ENCODE data around the gene ARMS2. TPM values are rescaled to one million over a fixed set of nuclear protein-coding genes. Genes with fewer than 3 reads are reported as not detected.

Gene ARMS2
- total RNA-seq, 1 experiment from 2014 or later = not detected

- TF ChIP-seq MAX (CRISPR knock-in tag; IDR thresholded peaks at IDR 0.05) (no peak), NR1H2 (CRISPR knock-in tag; IDR thresholded peaks at IDR 0.05) (no peak), JUN (CRISPR knock-in tag; IDR thresholded peaks at IDR 0.05) (no peak), ZBTB43 (CRISPR knock-in tag; IDR thresholded peaks at IDR 0.05) (no peak), NR2C2 (CRISPR knock-in tag; IDR thresholded peaks at IDR 0.05) (no peak)
These were observed 13.2 kb downstream of the ARMS2 start (continued) for GRCh38 chr10:122467701-122468100.

GRCh38 chr10:122468307-122468925 is 14.0 kb downstream of the ARMS2 start:
- POLR2A ChIA-PET = no interaction called here
- H3K4me3 Mint-ChIP-seq = no peak overlapping the region
- TF ChIP-seq NR2C2 (CRISPR knock-in tag; IDR thresholded peaks at IDR 0.05) = no peak
- no peak for TF ChIP-seq ZNF138 (CRISPR knock-in tag; conservative IDR thresholded peaks at IDR 0.05)
- no peak for TF ChIP-seq OVOL2 (CRISPR knock-in tag; IDR thresholded peaks at IDR 0.05; ENCODE audit: borderline replicate concordance)
- no peak for TF ChIP-seq ZBTB21 (CRISPR knock-in tag; IDR thresholded peaks at IDR 0.05; ENCODE audit: borderline replicate concordance)
- TF ChIP-seq CDX4 (CRISPR knock-in tag; IDR thresholded peaks at IDR 0.05; ENCODE audit: borderline replicate concordance) = no peak
- TF ChIP-seq ZNF317 (CRISPR knock-in tag; IDR thresholded peaks at IDR 0.05; ENCODE audit: borderline replicate concordance, low read depth) = no peak
- no peaks in the 10 kb centered on the region for H3K36me3 Mint-ChIP-seq
- peaks cover 21% of the 10 kb centered on the region for H3K27me3 Mint-ChIP-seq (ENCODE audit: low read depth)
- H3K27ac Mint-ChIP-seq = no peak overlapping the region
- no peak for DNase-seq (ENCODE audit: low spot score)
- CTCF ChIA-PET = no interaction called here
- H3K9me3 Mint-ChIP-seq = no peaks in the 10 kb centered on the region
- ATAC-seq = no peak
- H3K4me1 Mint-ChIP-seq = peaks cover 9% of the 10 kb centered on the region

GRCh38 chr10:122468926-122469781 is 14.7 kb downstream of the ARMS2 start:
- POLR2A ChIA-PET = no interaction called here
- CTCF ChIA-PET = interaction anchor here (0.9 to 1.1 kb wide), 2 partner anchors 15 to 170 kb away, joined by 3 to 4 read pairs; no protein-coding TSS in a partner anchor
- Mint-ChIP-seq H3K9me3 (no peaks in the 10 kb centered on the region), H3K4me3 (no peak overlapping the region), H3K27ac (no peak overlapping the region), H3K36me3 (no peaks in the 10 kb centered on the region), H3K27me3 (ENCODE audit: low read depth) (peaks cover 13% of the 10 kb centered on the region), H3K4me1 (peaks cover 10% of the 10 kb centered on the region)
- ATAC-seq (no peak), DNase-seq (ENCODE audit: low spot score) (no peak)
- TF ChIP-seq ZNF317 (CRISPR knock-in tag; IDR thresholded peaks at IDR 0.05; ENCODE audit: borderline replicate concordance, low read depth) (no peak), OVOL2 (CRISPR knock-in tag; IDR thresholded peaks at IDR 0.05; ENCODE audit: borderline replicate concordance) (no peak), IRF2 (CRISPR knock-in tag; IDR thresholded peaks at IDR 0.05; ENCODE audit: borderline replicate concordance, low read depth) (no peak), ZBTB43 (CRISPR knock-in tag; IDR thresholded peaks at IDR 0.05) (no peak), USF2 (CRISPR knock-in tag; IDR thresholded peaks at IDR 0.05) (no peak), GTF2I (CRISPR knock-in tag; conservative IDR thresholded peaks at IDR 0.05) (no peak), ZNF425 (CRISPR knock-in tag; conservative IDR thresholded peaks at IDR 0.05) (no peak), MAX (CRISPR knock-in tag; IDR thresholded peaks at IDR 0.05) (no peak), CTCF (IDR thresholded peaks at IDR 0.05) (no peak), FOXJ3 (CRISPR knock-in tag; IDR thresholded peaks at IDR 0.05; ENCODE audit: borderline replicate concordance) (no peak), E2F1 (CRISPR knock-in tag; IDR thresholded peaks at IDR 0.05) (no peak), ZNF232 (CRISPR knock-in tag; IDR thresholded peaks at IDR 0.05) (no peak), HMGA2 (CRISPR knock-in tag; IDR thresholded peaks at IDR 0.05) (no peak)
